HepG2 (cell line): ENCODE data around the gene MDFIC.

ENCODE experiments used
- ELF1 ChIP-seq: sonication (generic); formaldehyde crosslinking; IDR thresholded peaks from 2 replicates; pipeline ENCODE4 v1.4.0; 2020; ENCODE audit warnings: missing genetic modification reagents
- KDM1A ChIP-seq: IDR thresholded peaks from 2 replicates; pipeline ENCODE4 v1.6.1; 2016; ENCODE audit warnings: missing compliant biosample characterization
- MLX ChIP-seq: IDR thresholded peaks from 2 replicates; pipeline ENCODE4 v1.6.1; 2016
- NR1H2 ChIP-seq: sonication (generic); formaldehyde crosslinking; IDR thresholded peaks from 2 replicates; pipeline ENCODE4 v1.8.1; 2022; ENCODE audit warnings: low read depth, missing genetic modification reagents, borderline replicate concordance
- POLR2AphosphoS5 ChIP-seq: IDR thresholded peaks from 2 replicates; pipeline ENCODE4 v1.6.1; 2012; ENCODE audit warnings: low read depth, low read length
- SOX6 ChIP-seq, 2 experiments: fragments of 450-650 bp in 1 of 2; sonication (generic) in 1 of 2; formaldehyde crosslinking in 1 of 2; IDR thresholded peaks; 2 replicates each; pipeline versions ENCODE4 v1.4.0 to v1.6.1; 2017 to 2020; ENCODE audit warnings: antibody characterized with exemption in 1 of 2, mild to moderate bottlenecking in 1 of 2, missing genetic modification reagents in 1 of 2
- TF ChIP-seq, protein P1 (sequence below): sonication (generic); formaldehyde crosslinking; IDR thresholded peaks from 2 replicates; pipeline ENCODE4 v1.5.0; 2020; ENCODE audit warnings: mild to moderate bottlenecking, missing genetic modification reagents, moderate library complexity

- TF ChIP-seq MLX (no peak), POLR2AphosphoS5 (no peak), SOX6 (IDR thresholded peaks at IDR 0.05) (no peak), SOX6 (CRISPR knock-in tag; IDR thresholded peaks at IDR 0.05) (no peak), NR1H2 (CRISPR knock-in tag) (no peak), ELF1 (CRISPR knock-in tag) (no peak), KDM1A (CRISPR knock-in tag) (no peak)
- TF ChIP-seq, protein P1, sequence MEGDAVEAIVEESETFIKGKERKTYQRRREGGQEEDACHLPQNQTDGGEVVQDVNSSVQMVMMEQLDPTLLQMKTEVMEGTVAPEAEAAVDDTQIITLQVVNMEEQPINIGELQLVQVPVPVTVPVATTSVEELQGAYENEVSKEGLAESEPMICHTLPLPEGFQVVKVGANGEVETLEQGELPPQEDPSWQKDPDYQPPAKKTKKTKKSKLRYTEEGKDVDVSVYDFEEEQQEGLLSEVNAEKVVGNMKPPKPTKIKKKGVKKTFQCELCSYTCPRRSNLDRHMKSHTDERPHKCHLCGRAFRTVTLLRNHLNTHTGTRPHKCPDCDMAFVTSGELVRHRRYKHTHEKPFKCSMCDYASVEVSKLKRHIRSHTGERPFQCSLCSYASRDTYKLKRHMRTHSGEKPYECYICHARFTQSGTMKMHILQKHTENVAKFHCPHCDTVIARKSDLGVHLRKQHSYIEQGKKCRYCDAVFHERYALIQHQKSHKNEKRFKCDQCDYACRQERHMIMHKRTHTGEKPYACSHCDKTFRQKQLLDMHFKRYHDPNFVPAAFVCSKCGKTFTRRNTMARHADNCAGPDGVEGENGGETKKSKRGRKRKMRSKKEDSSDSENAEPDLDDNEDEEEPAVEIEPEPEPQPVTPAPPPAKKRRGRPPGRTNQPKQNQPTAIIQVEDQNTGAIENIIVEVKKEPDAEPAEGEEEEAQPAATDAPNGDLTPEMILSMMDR (CRISPR knock-in tag), result no peak
Observed at GRCh38 chr7:115034515-115034914, 112.6 kb downstream of the MDFIC start.
